Measurements from ENCODE around the gene OBSL1.

OBSL1 gene

DNA sequence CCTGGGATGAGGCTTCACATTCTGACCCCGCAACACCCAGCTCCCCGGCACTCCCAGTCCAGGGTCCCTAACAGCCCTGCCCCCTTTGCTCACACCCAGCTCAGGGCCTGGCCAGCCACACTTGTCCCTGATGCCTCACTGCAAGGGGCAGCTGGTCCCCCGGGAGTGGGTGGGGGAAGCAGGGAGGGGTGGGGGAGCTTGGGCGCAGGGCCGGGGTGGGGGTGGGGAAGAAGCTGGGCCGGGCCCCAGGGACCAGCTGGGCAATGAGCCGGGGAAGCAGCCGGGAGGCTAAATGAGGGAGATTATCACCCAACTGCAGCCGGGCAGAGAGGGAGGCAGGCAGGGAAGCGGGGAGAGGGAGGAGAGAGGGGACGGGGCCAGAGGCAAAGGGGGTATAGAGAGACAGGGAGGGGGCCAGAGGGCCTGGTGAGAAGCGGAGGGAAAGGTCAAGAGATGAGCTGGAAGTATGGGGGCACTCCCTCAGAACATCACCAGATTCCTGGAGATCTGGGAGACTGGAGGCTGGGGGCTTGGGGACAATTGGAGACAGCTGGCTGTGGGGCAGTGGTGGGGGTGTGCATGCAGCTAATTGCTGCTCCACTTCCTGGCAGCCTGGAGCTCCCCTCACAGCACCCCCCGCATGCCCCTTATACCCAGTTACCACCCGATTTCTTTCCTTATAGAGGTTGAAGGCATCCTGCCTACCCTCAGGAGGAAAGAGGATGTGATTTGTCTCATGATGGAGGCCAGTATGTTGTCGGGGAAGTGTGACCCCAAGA lies 59.6 kb downstream of the OBSL1 start:
- no peak for DNase-seq

DNA sequence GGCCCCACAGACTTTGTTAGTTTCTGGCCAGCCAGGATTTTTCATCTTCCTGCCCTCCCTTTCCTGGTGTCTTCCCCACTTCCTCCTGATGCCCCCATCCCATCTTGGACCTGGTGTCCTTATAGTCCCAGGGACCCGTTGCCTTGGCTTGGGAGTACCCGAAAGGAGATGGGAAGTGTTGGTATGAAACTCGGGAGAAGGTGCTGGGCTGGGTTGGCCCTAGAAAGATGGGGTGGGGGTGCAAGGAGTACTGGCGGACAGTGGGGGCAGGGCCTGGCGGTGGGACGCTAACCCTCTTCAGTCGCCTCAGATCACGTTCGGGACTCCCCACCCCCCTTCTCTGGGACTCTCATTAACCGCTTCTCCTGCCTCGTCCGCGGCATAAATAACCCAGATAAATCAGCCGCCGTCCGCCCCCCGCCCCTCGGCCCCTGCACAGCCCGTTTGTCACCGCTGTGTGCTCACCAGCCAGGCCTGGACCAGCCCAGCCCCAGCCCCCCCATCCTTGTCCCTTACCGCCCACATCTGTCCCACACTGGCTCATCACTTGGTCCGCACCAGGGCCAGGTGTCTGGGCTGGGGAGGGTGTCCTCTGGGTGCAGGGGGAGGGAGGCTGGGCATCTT lies 60.7 kb downstream of the OBSL1 start:
- no peak for DNase-seq

DNA sequence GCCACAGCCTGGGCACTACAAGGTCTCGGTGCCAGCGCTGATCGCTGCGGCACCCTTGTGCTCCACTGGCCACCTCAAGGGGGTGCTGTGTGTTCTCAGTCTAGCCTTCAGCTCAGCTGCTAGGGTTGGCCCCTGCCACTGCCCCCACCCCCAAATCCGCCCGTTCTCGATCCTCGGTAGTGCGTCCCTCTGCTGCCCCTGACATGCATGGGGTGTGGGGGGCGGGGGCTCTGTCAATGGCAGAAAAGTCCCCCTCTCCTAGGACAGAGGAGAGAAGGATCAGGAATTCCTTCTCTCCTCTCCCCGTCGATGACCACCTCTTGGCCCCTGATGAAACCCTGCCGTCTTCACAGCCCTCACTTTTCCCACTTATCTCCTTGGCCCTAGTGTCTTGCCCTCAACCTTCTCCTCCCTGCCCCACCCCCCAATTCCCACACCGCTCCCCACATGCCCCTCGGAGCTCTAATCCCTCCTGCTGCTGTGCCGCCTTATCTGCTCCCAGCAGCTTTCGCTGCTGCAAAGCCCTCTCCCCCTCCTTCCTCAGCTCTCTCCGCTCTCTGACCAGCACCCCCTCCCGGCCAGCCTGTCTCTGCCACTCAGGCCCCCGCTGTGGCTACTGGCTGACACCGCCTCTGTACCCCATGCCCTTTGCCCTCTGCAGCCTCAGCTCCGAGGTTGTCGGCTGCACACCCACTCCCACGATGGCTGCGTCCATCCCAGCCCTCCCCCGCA lies 61.4 kb downstream of the OBSL1 start:
- DNase-seq, result no peak

DNA sequence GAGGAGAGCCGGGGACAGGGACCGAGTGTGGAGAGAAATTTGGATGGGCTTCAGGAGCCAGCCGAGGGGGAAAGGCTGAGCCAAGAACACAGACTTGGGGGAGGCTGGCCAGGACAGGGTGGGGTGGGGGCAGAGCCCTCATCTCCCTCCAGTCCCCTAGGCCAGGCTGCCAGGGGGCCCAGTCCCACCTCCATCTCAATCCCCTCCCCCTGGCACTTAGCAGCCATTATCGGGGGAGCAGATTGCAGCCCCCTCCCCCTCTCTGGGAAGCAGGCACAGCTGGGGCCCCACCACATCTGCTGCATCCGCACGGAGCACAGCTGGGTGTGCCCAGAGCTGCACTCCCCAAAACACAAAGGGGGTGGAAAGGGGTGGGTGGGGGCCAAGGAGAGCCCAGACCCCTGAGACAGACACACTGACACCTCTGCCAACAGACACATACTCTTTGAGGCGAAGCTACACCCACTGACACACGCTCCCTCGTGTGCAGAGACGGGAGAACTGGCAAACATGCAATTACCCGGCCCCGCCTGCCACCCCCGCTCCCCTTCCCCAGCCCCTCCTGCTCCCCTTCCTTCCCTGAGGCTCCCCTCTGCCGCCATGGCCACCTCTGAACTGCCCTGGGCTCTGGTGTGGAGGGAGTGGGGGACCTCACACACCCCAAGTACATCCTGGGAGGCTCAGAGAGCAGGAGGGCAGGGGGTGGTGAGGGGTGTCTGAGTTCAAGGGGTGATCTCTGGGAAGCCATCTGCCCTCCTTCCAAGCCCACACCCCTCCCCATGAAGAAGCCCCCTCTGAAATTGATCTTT lies 62.2 kb downstream of the OBSL1 start:
- DNase-seq, result no peak

DNA sequence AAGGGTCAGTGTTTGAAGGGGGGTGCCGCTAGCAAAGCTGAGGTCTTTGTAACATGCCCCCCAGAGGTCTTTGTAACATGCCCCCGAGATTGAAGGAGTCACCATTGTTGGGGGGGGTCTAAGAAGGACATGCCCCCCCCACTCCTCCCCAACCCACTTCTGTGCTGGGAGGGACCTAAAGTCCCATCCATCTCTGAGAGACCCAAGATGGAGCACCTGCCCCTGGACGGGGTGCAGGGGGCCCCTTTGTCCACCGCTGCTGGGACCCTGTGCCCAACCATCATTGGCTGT lies 63.0 kb downstream of the OBSL1 start:
- DNase-seq, result no peak

DNA sequence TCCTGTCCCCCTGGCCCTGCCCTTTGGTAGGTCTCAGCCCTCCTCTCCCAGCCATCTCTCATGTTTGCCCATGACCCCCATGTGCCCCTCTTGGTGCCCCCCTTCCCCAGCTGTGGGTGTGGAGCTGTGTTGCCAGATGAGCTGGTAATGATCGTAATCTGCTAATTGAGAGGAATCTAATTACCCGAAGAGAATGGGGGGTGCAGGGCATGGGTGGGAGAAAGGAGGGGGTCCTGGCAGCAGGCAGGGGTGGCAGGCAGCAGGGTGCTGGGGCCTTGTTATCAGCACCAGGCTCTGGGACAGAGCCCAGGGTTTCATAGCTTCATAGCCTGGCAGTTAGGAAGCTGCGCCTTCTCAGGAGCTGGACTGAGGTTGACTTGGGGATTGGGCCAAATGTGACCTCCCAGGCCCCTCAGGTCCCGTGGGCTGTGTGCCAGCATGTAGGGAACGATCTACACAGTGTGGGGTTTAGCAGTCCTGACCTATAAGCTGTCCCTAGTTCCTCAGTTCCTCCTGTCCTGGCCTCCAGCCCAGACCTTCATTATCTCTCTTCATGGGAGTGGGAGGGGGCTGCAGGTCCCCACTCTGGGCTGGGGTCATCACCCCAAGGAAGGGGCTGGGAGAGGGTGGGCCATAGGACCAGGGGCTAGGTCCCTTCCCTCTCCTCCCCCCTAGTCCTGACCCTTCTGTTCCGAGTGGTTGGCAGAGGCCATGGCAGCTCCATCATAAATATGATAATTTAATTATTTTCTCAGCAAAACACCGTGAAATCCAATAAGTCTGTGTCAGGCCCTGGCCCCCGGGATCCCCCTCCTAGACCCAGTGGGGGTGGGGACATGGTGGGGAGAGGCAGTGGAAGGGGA lies 63.5 kb downstream of the OBSL1 start:
- DNase-seq, result no peak

DNA sequence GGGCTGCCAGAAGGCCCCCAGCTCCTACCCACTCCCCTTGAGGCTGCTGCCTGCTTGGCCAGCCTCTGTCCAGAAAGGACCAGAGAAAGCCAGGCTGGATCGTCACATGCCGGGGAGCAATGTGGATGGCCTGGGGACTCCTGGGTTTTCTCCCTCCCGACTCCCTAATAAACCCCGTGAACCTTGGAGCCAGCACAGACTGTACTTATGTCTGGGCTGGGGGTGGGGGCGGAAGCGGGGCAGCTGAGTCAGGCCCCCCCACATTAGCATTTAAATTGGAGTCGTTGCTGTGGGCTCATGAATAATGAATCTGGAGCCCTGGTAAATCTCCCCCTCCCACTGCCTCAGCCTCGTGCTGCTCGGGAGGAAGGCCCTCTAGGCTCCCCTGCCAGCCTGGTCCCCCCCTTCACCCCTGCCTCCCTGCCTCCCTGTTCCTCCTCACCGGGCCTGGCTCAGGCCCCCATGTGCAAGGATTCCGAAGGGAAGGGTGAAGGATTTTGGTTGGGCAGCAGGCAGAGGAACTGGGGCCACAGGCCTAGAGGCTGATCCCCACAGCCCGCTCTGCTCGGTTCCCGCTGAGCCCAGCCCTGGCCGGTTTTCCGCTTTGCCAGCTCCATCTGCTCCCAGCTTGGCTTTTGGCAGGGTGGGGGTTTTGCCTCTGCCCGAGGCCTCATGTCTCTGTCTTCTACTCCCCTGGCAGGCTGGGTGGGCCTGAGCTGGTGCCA lies 64.4 kb downstream of the OBSL1 start:
- DNase-seq, result no peak

DNA sequence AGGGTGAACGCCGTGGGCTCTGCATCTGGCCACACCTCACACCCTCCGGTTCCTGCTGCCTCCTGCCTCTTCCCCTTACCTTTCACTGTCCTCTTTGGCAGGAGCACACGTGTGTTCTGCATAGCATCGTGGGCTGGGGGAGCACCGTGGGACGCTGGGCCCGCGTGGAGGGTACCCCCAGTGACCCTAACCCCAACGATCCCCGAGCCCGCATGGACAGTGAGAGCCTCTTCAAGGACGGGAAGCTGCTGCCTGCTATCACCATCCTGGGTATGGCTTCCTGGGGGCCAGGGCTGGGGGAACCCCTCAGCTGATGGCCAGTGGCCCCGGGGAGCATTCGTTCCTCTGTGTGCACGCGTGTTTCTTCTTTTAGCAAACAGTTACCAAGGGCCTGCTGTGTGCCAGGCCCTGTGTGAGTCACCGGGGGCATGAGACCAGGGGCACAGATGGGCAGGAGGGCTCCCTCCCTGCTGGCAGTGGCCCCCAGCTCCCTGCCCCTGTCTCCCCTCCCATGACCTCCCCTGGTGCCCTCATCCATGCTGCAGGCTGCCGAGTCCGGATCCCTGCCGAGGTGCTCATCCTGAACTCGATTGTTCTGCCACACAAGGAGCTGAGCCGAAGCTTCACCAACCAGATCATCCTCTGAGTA lies 65.1 kb downstream of the OBSL1 start:
- DNase-seq, result no peak

DNA sequence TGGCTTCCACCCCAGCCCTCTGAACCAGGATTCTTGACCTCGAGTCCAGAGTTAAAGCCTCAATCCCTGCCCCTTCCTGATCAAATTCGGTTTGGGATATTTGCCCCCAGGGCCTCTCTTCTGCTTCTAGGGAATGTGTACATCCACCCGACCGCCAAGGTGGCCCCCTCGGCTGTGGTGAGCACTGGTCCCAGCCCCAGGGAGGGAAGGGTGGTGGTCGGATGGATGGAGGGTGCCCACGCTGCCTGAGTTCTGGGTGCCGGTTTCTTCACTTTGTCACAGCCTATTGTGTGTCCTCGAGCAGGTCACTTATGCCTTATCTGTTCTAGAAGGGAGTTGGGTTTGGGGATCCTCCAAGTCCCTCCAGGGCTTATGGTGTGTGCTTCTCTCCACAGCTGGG lies 65.8 kb downstream of the OBSL1 start:
- no peak for DNase-seq

DNA sequence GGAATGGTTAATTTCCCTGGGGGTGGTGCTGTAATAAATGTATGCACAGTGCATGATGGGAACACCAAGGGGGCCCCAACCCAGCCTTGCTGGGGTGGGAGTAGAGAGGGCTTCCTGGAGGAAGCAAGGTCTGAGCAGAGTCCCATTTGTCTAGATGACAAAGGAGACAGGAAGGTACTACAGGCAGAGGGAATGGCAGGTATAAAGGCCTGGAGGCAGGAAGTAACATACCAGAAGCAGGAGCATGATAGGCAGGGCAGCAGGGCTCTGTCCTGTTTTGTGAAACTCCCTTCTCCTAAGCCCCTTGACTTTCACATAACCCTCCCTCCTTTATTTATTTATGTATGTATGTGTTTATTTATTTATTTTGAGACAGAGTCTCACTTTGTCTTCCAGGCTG lies 68.7 kb downstream of the OBSL1 start:
- DNase-seq, result no peak

DNA sequence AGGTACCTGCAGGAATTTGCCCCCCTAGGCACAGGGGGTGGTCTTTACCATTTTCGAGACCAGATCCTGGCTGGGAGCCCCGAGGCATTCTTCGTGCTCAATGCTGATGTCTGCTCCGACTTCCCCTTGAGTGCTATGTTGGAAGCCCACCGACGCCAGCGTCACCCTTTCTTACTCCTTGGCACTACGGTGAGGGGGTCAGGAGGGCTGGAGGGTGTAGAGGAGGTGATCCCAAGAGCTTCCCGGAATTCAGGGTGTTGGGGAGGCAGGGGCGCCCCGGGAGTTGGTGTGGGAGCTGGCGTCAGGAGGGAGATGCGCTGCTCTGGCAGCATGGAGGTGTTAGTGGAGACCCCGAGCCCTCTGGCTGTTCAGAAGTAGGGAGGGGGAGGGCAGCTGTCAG lies 69.5 kb downstream of the OBSL1 start:
- DNase-seq, result no peak
